Prostate gland (tissue), 2 donors: ENCODE data around the gene RSPO3. TPM values are rescaled to one million over a fixed set of nuclear protein-coding genes. Genes with fewer than 3 reads are reported as not detected.

Source experiments
- DNase-seq: peaks from one replicate; pipeline ENCODE4 v3.0.0-alpha.2; 2019; ENCODE audit warnings: low spot score
- H3K27ac ChIP-seq, 2 donors: fragments of 200-600 bp; sonication (generic); 2 replicates each; pipeline ENCODE4 v1.5.1; 2017 to 2019
- H3K27me3 ChIP-seq: fragments of 200-600 bp; sonication (generic); replicated peaks from 2 replicates; pipeline ENCODE4 v1.5.1; 2019; ENCODE audit not compliant: insufficient read depth
- H3K36me3 ChIP-seq, 2 donors: fragments of 200-600 bp; sonication (generic); 1 replicate in 1 of 2; 2 replicates in 1 of 2; pipeline versions ENCODE4 v1.5.1 to v1.8.1; 2017 to 2019
- H3K4me1 ChIP-seq: fragments of 200-600 bp; sonication (generic); replicated peaks from 2 replicates; pipeline ENCODE4 v1.5.1; 2019
- H3K4me3 ChIP-seq, 2 donors: fragments of 200-600 bp; sonication (generic); 2 replicates each; pipeline ENCODE4 v1.5.1; 2017 to 2019
- H3K9me3 ChIP-seq: fragments of 200-600 bp; sonication (generic); 2 replicates; pipeline ENCODE4 v1.5.1; 2017
- CTCF ChIP-seq, 4 experiments: fragments of 200-600 bp in 2 of 4; fragments of 450-650 bp in 2 of 4; sonication (generic) in 2 of 4; IDR thresholded peaks; 1 replicate in 3 of 4; 2 replicates in 1 of 4; pipeline ENCODE4 v1.5.1; 2016 to 2019; ENCODE audit warnings: antibody characterized with exemption in 4 of 4, mild to moderate bottlenecking in 2 of 4, moderate library complexity in 2 of 4
- POLR2A ChIP-seq: fragments of 450-650 bp; IDR thresholded peaks from one replicate; pipeline ENCODE4 v1.6.1; 2016; ENCODE audit warnings: antibody characterized with exemption, mild to moderate bottlenecking
- POLR2AphosphoS5 ChIP-seq: sonication (generic); formaldehyde crosslinking; IDR thresholded peaks from one replicate; pipeline ENCODE4 v1.6.1; 2017; ENCODE audit warnings: antibody characterized with exemption
- WGBS: methylation state at CpG from one replicate; pipeline ENCODE4 v1.1.5; 2018; 5-methylcytosine and 5-hydroxymethylcytosine counted together
- intact Hi-C: fragments of 100-400 bp; cut with DNase I; formaldehyde crosslinking; loops from one replicate; pipeline ENCODE4 v1.14.2; 2022
- total RNA-seq, 2 donors: library from RNA; depleted of rRNA; stranded (reverse); fragments of >200 nt; gene quantifications; one replicate each; pipeline ENCODE4 v1.1.0, GENCODE V29; 2016

The RSPO3 gene
- total RNA-seq, 2 donors from 2014 or later = 1.9 to 4.8 TPM

- Histone ChIP-seq H3K4me1 (no peaks in the 10 kb centered on the region), H3K27me3 (no peaks in the 10 kb centered on the region), H3K4me3 (no peak overlapping the region), H3K36me3 (no peaks in the 10 kb centered on the region), H3K27ac (no peak overlapping the region), H3K9me3 (no peaks in the 10 kb centered on the region)
- intact Hi-C loops = no loop called here
- no peak for TF ChIP-seq CTCF (IDR thresholded peaks at IDR 0.05)
- TF ChIP-seq POLR2AphosphoS5 = no peak
- no peak for TF ChIP-seq POLR2A
- no peak for DNase-seq
- WGBS = 100% methylated on average over 1 of the region's 1 CpG
Measured at GRCh38 chr6:127160484-127160883, 42.0 kb downstream of the RSPO3 start.

- 39% methylated on average over 3 of the region's 3 CpGs for WGBS
- no peak overlapping the region for H3K27ac ChIP-seq
- TF ChIP-seq POLR2AphosphoS5 (no peak), CTCF (IDR thresholded peaks at IDR 0.05) (no peak), POLR2A (no peak)
- no peaks in the 10 kb centered on the region for H3K4me1 ChIP-seq
- intact Hi-C loops = no loop called here
- no peaks in the 10 kb centered on the region for H3K36me3 ChIP-seq
- no peak for DNase-seq
- H3K9me3 ChIP-seq = no peaks in the 10 kb centered on the region
- H3K4me3 ChIP-seq = no peak overlapping the region
- no peaks in the 10 kb centered on the region for H3K27me3 ChIP-seq
Measured at GRCh38 chr6:127162836-127163235, 44.4 kb downstream of the RSPO3 start.

GRCh38 chr6:127164036-127164435 is 45.6 kb downstream of the RSPO3 start:
- WGBS = 81% methylated on average over 3 of the region's 3 CpGs
- H3K27ac ChIP-seq = no peak overlapping the region
- intact Hi-C loops = no loop called here

GRCh38 chr6:127164565-127164964 is 46.1 kb downstream of the RSPO3 start:
- Histone ChIP-seq H3K27ac (no peak overlapping the region), H3K4me1 (no peaks in the 10 kb centered on the region), H3K36me3 (no peaks in the 10 kb centered on the region), H3K4me3 (no peak overlapping the region), H3K9me3 (no peaks in the 10 kb centered on the region), H3K27me3 (no peaks in the 10 kb centered on the region)
- TF ChIP-seq CTCF (IDR thresholded peaks at IDR 0.05) (no peak), POLR2AphosphoS5 (no peak), POLR2A (no peak)
- 44% methylated on average over 2 of the region's 2 CpGs for WGBS
- DNase-seq = no peak
- intact Hi-C loops = no loop called here

More at GRCh38 chr6:127164036-127164435, 45.6 kb downstream of the RSPO3 start:
- H3K36me3 ChIP-seq = no peaks in the 10 kb centered on the region
- no peaks in the 10 kb centered on the region for H3K4me1 ChIP-seq
- no peaks in the 10 kb centered on the region for H3K27me3 ChIP-seq
- no peaks in the 10 kb centered on the region for H3K9me3 ChIP-seq
- no peak for DNase-seq
- TF ChIP-seq POLR2AphosphoS5 = no peak
- no peak overlapping the region for H3K4me3 ChIP-seq

- TF ChIP-seq CTCF (IDR thresholded peaks at IDR 0.05) = no peak
- TF ChIP-seq POLR2A = no peak
- TF ChIP-seq POLR2AphosphoS5 = no peak
- intact Hi-C loops = no loop called here
- H3K9me3 ChIP-seq = no peaks in the 10 kb centered on the region
- H3K27ac ChIP-seq = no peak overlapping the region
- DNase-seq = no peak
- H3K27me3 ChIP-seq = no peaks in the 10 kb centered on the region
- WGBS = 72% methylated on average over 5 of the region's 5 CpGs
- H3K4me3 ChIP-seq = no peak overlapping the region
- H3K4me1 ChIP-seq = no peaks in the 10 kb centered on the region
- no peaks in the 10 kb centered on the region for H3K36me3 ChIP-seq
Measured at GRCh38 chr6:127173156-127173940, 54.9 kb downstream of the RSPO3 start.
